ENCODE data around the gene OR9A2.

GRCh38 chr7:142992427-142992826 is 34.5 kb downstream of the OR9A2 start:
- TF ChIP-seq CTCF (IDR thresholded peaks at IDR 0.05; ENCODE audit: low read depth, low read length) (no peak), EZH2phosphoT487 (IDR thresholded peaks at IDR 0.05; ENCODE audit: low read depth) (no peak)

Measured in OCI-LY3 (cell line).